ENCODE results near the gene ICE1.
"Not testable (repeated sequence)": the region's sequence is repeated elsewhere in the genome, so short reads cannot be mapped to it uniquely, and the experiment has no call there.

The ICE1 gene

GRCh38 chr5:5405441-5405840 is 17.0 kb upstream of the ICE1 start:
- no peak for DNase-seq

- DNase-seq = no peak
Observed at GRCh38 chr5:5407924-5408323, 14.6 kb upstream of the ICE1 start.

GRCh38 chr5:5409151-5409810 is 13.2 kb upstream of the ICE1 start:
- DNase-seq = peak; percentile 35

- not testable (repeated sequence) for DNase-seq
Observed at GRCh38 chr5:5413856-5414255, 8.6 kb upstream of the ICE1 start.

GRCh38 chr5:5414999-5415398 is 7.5 kb upstream of the ICE1 start:
- DNase-seq = no peak

- DNase-seq = no peak
Observed at GRCh38 chr5:5416733-5417132, 5.7 kb upstream of the ICE1 start.

GRCh38 chr5:5418006-5418405 is 4.5 kb upstream of the ICE1 start:
- no peak for DNase-seq

GRCh38 chr5:5418764-5419163 is 3.7 kb upstream of the ICE1 start:
- DNase-seq = no peak

- DNase-seq = peak; percentile 52
Observed at GRCh38 chr5:5419291-5420210, 2.9 kb upstream of the ICE1 start.

- DNase-seq = no peak
Observed at GRCh38 chr5:5420251-5420650, 2.2 kb upstream of the ICE1 start.

- no peak for DNase-seq
Observed at GRCh38 chr5:5421149-5421960, 1.1 kb upstream of the ICE1 start.

GRCh38 chr5:5422819-5423515 is 490 bp downstream of the ICE1 start:
- DNase-seq = peak; percentile 77

GRCh38 chr5:5423586-5423985 is 1.1 kb downstream of the ICE1 start:
- DNase-seq = no peak

GRCh38 chr5:5424736-5425135 is 2.3 kb downstream of the ICE1 start:
- no peak for DNase-seq

GRCh38 chr5:5430136-5430535 is 7.7 kb downstream of the ICE1 start:
- DNase-seq = no peak

GRCh38 chr5:5432020-5432707 is 9.7 kb downstream of the ICE1 start:
- DNase-seq = no peak

- no peak for DNase-seq
Observed at GRCh38 chr5:5436203-5436760, 13.8 kb downstream of the ICE1 start.

GRCh38 chr5:5437227-5438172 is 15.0 kb downstream of the ICE1 start:
- DNase-seq = no peak

- no peak for DNase-seq
Observed at GRCh38 chr5:5451863-5452262, 29.4 kb downstream of the ICE1 start.

- DNase-seq = no peak
Observed at GRCh38 chr5:5453131-5453530, 30.7 kb downstream of the ICE1 start.

GRCh38 chr5:5454391-5454790 is 31.9 kb downstream of the ICE1 start:
- DNase-seq = no peak

Data from retina (tissue), 1 donor.